Retinal pigment epithelial cell (primary cell): Measurements from ENCODE around the gene MAP2K2.

Experiments used
- DNase-seq: peaks from one replicate; pipeline ENCODE4 v3.0.0-alpha.2; 2010; ENCODE audit warnings: low read depth
- H3K4me3 ChIP-seq: 2 replicates; pipeline ENCODE4 v1.5.1; 2011; ENCODE audit warnings: mild to moderate bottlenecking, low read length, control low read depth, moderate library complexity
- CTCF ChIP-seq: conservative IDR thresholded peaks from 2 replicates; pipeline ENCODE4 v1.5.1; 2011; ENCODE audit warnings: low read depth, low read length, control low read depth, inconsistent platforms

Gene MAP2K2

DNA sequence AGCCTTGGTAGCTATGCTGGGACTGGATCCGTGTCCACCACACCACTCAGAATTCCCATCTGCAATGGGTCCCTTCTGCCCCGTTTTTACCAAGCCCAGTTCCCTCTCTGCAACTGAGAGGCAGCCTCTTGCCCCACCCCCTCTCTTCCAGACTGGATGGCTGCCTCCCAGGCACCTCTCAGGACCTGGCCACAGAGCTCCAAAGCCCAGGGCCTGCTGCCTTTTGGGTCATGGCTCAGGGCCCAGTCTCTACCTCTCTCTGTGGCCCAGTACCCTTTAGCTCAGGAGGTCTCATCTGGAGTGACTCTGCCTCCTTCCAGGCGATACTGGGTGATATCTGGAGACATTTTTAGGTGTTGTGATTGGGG, 46.9 kb downstream of the MAP2K2 start:
- no peak overlapping the region for H3K4me3 ChIP-seq
- TF ChIP-seq CTCF = no peak
- no peak for DNase-seq

GRCh38 chr19:4075373-4075772, 48.5 kb downstream of the MAP2K2 start:
- DNase-seq = no peak
- H3K4me3 ChIP-seq = no peak overlapping the region
- no peak for TF ChIP-seq CTCF

GRCh38 chr19:4071610-4072009, 52.3 kb downstream of the MAP2K2 start:
- TF ChIP-seq CTCF = no peak
- no peak for DNase-seq
- H3K4me3 ChIP-seq = no peak overlapping the region

- TF ChIP-seq CTCF = no peak
- DNase-seq = no peak
- no peak overlapping the region for H3K4me3 ChIP-seq
Observed at GRCh38 chr19:4069331-4069959, 54.5 kb downstream of the MAP2K2 start.

- DNase-seq = no peak
- peak overlapping the region; percentile 15 for H3K4me3 ChIP-seq
- no peak for TF ChIP-seq CTCF
Observed at GRCh38 chr19:4068047-4068966, 55.6 kb downstream of the MAP2K2 start.

- peak overlapping the region; percentile 39 for H3K4me3 ChIP-seq
- no peak for DNase-seq
- TF ChIP-seq CTCF = no peak
Observed at GRCh38 chr19:4067396-4068046, 56.4 kb downstream of the MAP2K2 start.
